ENCODE measurements around the gene SLC46A3. TPM values are rescaled to one million over a fixed set of nuclear protein-coding genes. Genes with fewer than 3 reads are reported as not detected.

The SLC46A3 gene
- total RNA-seq, 4 donors from 2014 or later: 10.9 to 23.5 (median 13.3) TPM

DNA sequence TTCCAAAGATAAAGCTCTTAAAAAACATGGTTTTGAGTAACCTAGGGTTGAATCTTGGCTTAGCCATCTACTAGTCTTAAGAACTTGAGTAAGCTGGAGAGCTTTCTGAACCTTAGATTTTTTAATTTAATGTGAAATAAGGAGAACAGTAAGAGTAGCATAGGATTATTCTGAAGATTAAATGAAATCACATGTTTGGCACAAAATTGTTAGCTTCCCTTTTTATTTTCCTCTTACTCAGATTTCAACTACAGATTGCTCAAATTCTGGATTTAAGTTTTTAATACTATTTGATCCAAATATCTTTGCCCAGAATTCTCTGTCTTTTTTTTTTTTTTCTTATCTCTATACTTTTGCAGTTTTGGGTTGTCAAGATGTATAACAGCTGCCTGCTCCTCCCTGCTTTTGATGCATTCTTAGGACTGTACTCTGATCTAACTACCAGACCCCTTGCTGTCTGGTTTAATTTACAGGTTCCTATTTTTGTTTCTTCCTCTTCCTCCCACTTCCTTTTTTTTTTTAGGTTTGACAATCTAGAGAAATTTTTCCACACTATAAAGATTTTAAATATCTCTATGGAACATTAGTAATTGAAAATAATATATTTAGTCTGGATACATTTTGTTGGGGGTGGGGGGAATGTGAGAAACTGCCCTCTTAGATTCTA is 47.5 kb downstream of the SLC46A3 start:
- TF ChIP-seq, protein P1, sequence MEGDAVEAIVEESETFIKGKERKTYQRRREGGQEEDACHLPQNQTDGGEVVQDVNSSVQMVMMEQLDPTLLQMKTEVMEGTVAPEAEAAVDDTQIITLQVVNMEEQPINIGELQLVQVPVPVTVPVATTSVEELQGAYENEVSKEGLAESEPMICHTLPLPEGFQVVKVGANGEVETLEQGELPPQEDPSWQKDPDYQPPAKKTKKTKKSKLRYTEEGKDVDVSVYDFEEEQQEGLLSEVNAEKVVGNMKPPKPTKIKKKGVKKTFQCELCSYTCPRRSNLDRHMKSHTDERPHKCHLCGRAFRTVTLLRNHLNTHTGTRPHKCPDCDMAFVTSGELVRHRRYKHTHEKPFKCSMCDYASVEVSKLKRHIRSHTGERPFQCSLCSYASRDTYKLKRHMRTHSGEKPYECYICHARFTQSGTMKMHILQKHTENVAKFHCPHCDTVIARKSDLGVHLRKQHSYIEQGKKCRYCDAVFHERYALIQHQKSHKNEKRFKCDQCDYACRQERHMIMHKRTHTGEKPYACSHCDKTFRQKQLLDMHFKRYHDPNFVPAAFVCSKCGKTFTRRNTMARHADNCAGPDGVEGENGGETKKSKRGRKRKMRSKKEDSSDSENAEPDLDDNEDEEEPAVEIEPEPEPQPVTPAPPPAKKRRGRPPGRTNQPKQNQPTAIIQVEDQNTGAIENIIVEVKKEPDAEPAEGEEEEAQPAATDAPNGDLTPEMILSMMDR (IDR thresholded peaks at IDR 0.05; ENCODE audit: low read depth): no peak

GRCh38 chr13:28666897-28667488 is 51.8 kb downstream of the SLC46A3 start:
- TF ChIP-seq, protein P1 (IDR thresholded peaks at IDR 0.05; ENCODE audit: low read depth): no peak

DNA sequence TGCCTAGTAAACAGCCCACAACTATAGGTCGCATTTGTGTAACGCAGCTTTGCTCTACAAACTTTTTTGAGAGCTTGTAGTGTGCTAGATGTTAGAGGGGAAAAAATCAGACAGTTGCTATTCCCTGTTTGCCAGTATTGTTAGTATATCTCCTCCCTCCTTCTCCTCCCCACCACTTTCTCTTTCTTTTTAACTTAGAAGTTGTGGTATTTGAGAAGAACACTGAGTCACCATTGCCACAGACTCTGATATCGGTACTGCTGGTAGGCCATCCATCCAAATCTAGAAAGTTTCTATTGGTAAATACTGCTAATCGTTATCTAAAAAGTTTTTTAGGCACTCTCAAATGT is 59.2 kb downstream of the SLC46A3 start:
- TF ChIP-seq, protein P1 (IDR thresholded peaks at IDR 0.05; ENCODE audit: low read depth): no peak

DNA sequence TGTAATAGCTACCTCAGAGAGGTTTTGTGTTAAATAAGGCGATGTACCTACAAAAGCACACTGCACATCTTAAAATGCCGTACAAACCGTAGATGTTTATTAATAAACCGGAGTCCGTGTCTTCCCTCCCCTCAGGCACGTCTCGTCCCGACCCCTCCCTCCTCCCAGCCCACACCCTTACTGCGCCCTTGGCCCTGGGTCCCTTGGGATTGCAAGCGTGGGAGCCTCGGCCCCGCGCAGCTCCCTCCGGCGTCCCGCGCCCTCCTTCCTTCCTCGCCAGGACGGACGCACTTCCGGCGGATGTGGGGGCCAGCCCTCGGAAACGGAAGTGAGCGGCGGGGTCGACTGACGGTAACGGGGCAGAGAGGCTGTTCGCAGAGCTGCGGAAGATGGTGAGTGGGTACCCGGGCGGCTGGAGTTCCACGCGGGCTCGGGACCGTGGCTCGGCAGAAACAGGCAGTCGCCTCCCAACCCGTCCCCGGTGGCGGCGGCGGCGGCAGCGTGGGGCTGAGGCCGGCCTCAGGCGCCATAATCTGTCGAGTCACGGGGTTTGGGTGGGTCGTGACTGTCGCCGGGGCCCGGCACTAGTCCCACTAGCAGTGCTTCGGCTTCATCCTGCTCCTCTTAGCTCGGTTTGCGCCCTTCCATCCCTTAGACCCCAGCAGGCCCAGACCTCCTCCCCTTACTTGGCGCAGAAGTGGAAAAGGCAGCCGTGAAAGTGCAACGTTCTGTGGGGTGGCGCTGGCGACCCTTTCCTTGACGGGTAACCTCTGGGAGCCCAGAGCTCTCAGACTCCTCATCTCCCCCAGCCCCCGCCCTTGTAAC is 59.8 kb downstream of the SLC46A3 start, which contains the start of gene POMP:
POMP (plus strand) TSS at position 335 of the 825 bp plus-strand sequence; CDS start at position 390, 55 bp downstream.
- TF ChIP-seq, protein P1 (IDR thresholded peaks at IDR 0.05; ENCODE audit: low read depth): no peak

GRCh38 chr13:28658539-28658795 is 60.3 kb downstream of the SLC46A3 start:
- TF ChIP-seq, protein P1 (IDR thresholded peaks at IDR 0.05; ENCODE audit: low read depth): no peak

GRCh38 chr13:28657784-28658538 is 60.8 kb downstream of the SLC46A3 start:
- TF ChIP-seq, protein P1 (IDR thresholded peaks at IDR 0.05; ENCODE audit: low read depth): no peak

All from subcutaneous adipose tissue (tissue), 4 donors.